ENCODE data around the gene CALR.

- TF ChIP-seq CREB5 (CRISPR knock-in tag; IDR thresholded peaks at IDR 0.05; ENCODE audit: low read depth), result no peak
- no peak for TF ChIP-seq ZFP30 (CRISPR knock-in tag; IDR thresholded peaks at IDR 0.05)
- TF ChIP-seq, protein P1, sequence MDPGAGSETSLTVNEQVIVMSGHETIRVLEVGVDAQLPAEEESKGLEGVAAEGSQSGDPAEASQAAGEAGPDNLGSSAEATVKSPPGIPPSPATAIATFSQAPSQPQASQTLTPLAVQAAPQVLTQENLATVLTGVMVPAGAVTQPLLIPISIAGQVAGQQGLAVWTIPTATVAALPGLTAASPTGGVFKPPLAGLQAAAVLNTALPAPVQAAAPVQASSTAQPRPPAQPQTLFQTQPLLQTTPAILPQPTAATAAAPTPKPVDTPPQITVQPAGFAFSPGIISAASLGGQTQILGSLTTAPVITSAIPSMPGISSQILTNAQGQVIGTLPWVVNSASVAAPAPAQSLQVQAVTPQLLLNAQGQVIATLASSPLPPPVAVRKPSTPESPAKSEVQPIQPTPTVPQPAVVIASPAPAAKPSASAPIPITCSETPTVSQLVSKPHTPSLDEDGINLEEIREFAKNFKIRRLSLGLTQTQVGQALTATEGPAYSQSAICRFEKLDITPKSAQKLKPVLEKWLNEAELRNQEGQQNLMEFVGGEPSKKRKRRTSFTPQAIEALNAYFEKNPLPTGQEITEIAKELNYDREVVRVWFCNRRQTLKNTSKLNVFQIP (CRISPR knock-in tag; IDR thresholded peaks at IDR 0.05; ENCODE audit: borderline replicate concordance, low read depth), result no peak
- TF ChIP-seq ZC3H10 (CRISPR knock-in tag; IDR thresholded peaks at IDR 0.05), result no peak
These were observed 47.4 kb upstream of the CALR start, which contains the start of gene GCDH for GRCh38 chr19:12890787-12891552.
